Urinary bladder (tissue), 4 donors: ENCODE data around the gene NETO2. TPM values are rescaled to one million over a fixed set of nuclear protein-coding genes. Genes with fewer than 3 reads are reported as not detected.
"Not testable (repeated sequence)": the region's sequence is repeated elsewhere in the genome, so short reads cannot be mapped to it uniquely, and the experiment has no call there.

ENCODE experiments used
- DNase-seq: peaks from one replicate; pipeline ENCODE4 v3.0.0-alpha.2; 2015; ENCODE audit errors: extremely low spot score
- H3K27ac ChIP-seq: one replicate; pipeline ENCODE4 v1.5.1; 2013; ENCODE audit warnings: low read depth, mild to moderate bottlenecking, moderate library complexity
- H3K36me3 ChIP-seq: one replicate; pipeline ENCODE4 v1.6.1; 2013; ENCODE audit warnings: mild to moderate bottlenecking, moderate library complexity; ENCODE audit not compliant: insufficient read depth
- H3K4me1 ChIP-seq: one replicate; pipeline ENCODE4 v1.6.1; 2013; ENCODE audit warnings: mild to moderate bottlenecking, moderate library complexity; ENCODE audit not compliant: insufficient read depth
- H3K4me3 ChIP-seq: one replicate; pipeline ENCODE4 v1.5.1; 2013; ENCODE audit warnings: low read depth, low read length
- WGBS: extraction: QIAGEN DNeasy Blood & Tissue Kit; methylation state at CpG from one replicate; pipeline ENCODE4 v1.1.7; 2013; 5-methylcytosine and 5-hydroxymethylcytosine counted together
- polyA plus RNA-seq: library from polyadenylated mRNA; stranded (reverse); fragments of 200-250 nt; gene quantifications from one replicate; pipeline ENCODE4 v1.2.3, GENCODE V29; 2013
- total RNA-seq: library from RNA; depleted of rRNA; stranded (reverse); fragments of >200 nt; gene quantifications from one replicate; pipeline ENCODE4 v1.2.3, GENCODE V29; 2014
- donor health status: healthy with polysubstance abuse.
- donor health status: healthy.

Gene NETO2
- 17.9 TPM for total RNA-seq
- polyA plus RNA-seq = 2.2 TPM

DNA sequence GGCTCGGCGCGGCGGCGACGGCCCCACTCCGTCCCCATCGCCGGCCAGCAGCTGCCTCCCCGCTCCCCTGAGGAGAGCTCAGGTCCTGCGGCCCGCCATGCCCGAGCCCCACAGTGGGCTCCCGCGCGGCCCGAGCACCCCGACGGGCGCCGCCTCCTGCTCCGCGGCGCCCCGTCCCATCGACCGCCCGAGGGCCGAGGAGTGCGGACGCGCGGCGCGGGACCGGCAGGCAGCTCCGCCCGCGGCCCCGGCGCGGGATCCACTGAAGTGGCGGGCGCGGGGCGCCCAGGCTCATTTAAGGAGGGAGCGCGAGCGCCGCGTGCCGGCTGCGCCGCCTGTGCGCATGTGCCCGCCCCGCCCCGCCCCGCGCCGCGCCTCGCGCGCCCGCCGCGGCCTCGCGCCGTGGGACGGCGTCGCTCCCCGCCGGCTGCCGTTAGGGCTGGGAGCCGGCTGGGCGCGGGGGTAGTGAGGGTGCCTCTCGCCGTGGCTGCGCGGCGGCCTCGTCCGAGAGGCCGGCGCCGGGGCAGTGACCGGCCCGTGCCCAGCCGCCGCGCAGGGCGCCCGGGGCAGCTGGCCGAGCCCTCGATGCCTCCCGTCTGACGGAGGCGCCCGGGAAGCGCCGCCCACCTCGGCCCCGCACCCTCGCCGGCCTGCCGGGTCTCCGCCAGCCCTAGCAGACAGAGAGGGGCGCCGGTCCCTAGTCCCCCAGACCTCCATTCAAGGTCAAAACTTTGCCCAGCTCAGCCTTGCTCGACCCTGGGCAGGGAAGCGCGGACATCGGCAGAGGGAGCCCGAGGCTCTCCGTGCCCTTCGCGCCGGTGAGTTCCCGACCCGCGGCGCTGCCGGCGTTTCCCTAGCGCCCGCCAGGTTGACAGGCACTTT lies at the start of gene NETO2:
NETO2 (minus strand) TSS at position 269 of the 882 bp plus-strand sequence. CDS start 333 bp downstream, outside the sequence.
- H3K36me3 ChIP-seq = no peaks in the 10 kb centered on the region
- no peak for DNase-seq
- no peaks in the 10 kb centered on the region for H3K4me1 ChIP-seq
- H3K27ac ChIP-seq = no peak within 1 kb of the TSS
- under 1% methylated on average over 130 of the region's 130 CpGs for WGBS
- H3K4me3 ChIP-seq = peak within 1 kb of the TSS; percentile 54

DNA sequence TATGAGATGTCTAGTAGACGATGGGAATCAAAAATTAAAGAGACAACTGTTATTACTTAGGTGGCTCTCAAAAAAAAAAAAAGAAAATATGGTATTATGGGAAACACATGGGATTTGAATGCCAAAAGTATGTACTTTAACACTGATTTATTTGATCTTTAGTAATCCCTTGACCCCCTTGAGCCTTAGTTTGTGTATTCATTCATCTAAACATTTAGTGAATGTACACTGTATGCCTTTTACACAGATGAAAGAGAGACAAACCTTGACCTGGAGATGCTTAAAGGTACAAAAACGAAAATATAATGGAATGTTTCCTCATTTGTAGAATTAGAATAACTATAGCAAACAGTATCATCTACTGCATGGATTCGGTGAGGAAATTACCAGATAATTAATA lies 38.6 kb upstream of the NETO2 start:
- Histone ChIP-seq H3K27ac (no peak overlapping the region), H3K4me1 (no peaks in the 10 kb centered on the region), H3K4me3 (no peak overlapping the region), H3K36me3 (no peaks in the 10 kb centered on the region)
- WGBS = 87% methylated on average over 3 of the region's 3 CpGs
- no peak for DNase-seq

DNA sequence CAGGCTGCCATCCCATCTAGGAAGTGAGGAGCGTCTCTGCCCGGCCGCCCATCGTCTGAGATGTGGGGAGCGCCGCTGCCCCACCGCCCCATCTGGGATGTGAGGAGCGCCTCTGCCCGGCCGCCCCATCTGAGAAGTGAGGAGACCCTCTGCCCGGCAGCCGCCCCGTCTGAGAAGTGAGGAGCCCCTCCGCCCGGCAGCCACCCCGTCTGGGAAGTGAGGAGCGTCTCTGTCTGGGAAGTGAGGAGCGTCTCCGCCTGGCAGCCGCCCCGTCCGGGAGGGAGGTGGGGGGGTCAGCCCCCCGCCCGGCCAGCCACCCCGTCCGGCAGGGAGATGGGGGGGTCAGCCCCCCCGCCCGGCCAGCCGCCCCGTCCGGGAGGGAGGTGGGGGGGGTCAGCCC lies 37.3 kb upstream of the NETO2 start:
- not testable (repeated sequence) for H3K27ac ChIP-seq, H3K4me1 ChIP-seq, H3K36me3 ChIP-seq, H3K4me3 ChIP-seq, DNase-seq
- whole genome bisulfite sequencing = 97% methylated on average over 30 of the region's 31 CpGs

GRCh38 chr16:47180073-47180472 lies 36.3 kb upstream of the NETO2 start:
- WGBS = 92% methylated on average over 8 of the region's 8 CpGs
- Histone ChIP-seq H3K4me3 (no peak overlapping the region), H3K4me1 (no peaks in the 10 kb centered on the region), H3K36me3 (no peaks in the 10 kb centered on the region), H3K27ac (no peak overlapping the region)
- DNase-seq = no peak

DNA sequence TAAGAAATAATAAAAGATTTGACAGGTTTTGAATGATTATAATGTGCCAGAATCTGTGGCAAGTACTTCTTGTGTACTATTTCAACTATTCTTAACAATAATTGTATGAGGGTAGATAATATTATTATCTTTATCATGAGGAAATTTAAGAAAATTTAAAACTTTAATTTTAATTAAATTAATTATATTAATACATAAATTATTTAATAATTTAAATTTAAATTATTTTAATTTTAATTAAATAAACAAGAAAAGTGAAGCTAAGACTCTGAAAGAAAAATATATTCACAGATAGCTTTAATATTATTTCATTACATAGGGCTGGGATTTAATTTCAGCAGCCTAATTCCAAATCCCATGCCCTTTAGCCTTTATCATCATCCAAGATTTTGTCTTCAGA lies 31.4 kb upstream of the NETO2 start:
- H3K4me3 ChIP-seq = no peak overlapping the region
- no peak for DNase-seq
- no peaks in the 10 kb centered on the region for H3K4me1 ChIP-seq
- no peaks in the 10 kb centered on the region for H3K36me3 ChIP-seq
- H3K27ac ChIP-seq = no peak overlapping the region

GRCh38 chr16:47162670-47163420 lies 19.1 kb upstream of the NETO2 start:
- no peaks in the 10 kb centered on the region for H3K4me1 ChIP-seq
- 91% methylated on average over 10 of the region's 10 CpGs for WGBS
- H3K27ac ChIP-seq = no peak overlapping the region
- H3K36me3 ChIP-seq = no peaks in the 10 kb centered on the region
- H3K4me3 ChIP-seq = no peak overlapping the region
- DNase-seq = no peak

DNA sequence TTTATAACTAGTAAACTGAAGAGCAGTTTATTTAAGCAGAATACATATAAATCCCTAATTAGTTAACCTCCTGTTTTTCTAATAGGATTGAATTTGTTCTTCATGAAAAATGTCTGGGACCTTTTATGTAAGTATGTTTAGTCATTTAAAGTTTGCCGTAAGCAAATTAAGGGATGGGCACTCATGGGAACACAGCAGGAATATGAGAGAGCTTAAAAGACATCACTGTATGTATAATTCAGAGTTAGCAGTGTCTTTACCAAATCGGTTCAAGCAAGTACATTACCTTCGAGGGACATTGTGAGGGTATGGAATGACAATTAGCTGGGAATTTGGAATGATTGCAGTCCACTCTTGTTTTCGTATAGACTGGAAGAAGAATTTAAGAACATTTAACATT lies 17.7 kb upstream of the NETO2 start:
- 94% methylated on average over 4 of the region's 4 CpGs for WGBS
- DNase-seq = no peak
- no peak overlapping the region for H3K4me3 ChIP-seq
- H3K27ac ChIP-seq = no peak overlapping the region
- no peaks in the 10 kb centered on the region for H3K36me3 ChIP-seq
- H3K4me1 ChIP-seq = no peaks in the 10 kb centered on the region

- DNase-seq = no peak
- Histone ChIP-seq H3K27ac (no peak overlapping the region), H3K4me3 (no peak overlapping the region), H3K4me1 (no peaks in the 10 kb centered on the region), H3K36me3 (no peaks in the 10 kb centered on the region)
- 91% methylated on average over 3 of the region's 3 CpGs for WGBS
Observed at GRCh38 chr16:47160422-47160821, 16.7 kb upstream of the NETO2 start.

DNA sequence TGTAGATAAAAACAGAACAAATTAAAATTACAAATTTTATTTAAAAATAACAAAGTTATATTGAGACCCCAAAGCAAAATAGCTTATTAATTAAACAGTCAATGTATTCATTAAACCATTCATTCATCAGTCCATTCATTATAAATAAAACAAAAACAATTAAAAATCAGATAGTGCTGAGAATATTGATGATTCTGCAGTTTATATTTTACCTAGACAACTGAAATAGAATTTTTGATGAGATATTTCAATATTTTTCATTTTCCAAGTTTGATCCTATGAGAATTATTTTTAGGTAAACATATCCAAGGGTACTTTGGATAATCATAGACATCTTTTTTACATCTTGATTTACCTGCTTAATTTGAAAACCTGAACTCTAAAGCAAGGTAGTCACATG lies 15.2 kb upstream of the NETO2 start:
- DNase-seq = no peak
- no peak overlapping the region for H3K4me3 ChIP-seq
- no peaks in the 10 kb centered on the region for H3K36me3 ChIP-seq
- no peak overlapping the region for H3K27ac ChIP-seq
- no peaks in the 10 kb centered on the region for H3K4me1 ChIP-seq

DNA sequence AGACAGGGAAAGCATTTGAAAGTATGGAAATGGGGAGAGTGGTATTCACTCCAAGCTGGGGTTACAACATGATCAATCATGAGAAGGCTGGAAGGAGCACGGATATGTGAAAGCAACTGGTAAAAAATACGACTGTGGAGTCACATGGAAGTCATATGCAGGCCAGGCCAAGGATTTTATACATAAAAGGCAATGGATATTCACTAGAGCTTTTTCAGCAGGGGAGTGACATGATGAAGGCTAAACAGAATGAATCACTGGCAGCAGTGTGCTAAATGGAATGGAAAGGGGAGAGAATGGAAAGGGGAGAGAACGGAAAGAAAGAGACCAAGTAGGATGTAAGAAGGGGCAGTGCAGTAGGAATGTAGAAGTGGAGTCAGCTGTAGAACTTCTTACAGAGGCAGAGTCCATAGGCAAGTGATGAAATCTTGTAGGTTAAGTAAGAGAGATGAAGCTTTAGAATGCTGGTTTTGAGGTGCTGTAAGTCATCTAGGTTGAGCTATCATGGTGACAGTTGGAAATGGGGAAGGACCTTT lies 13.0 kb upstream of the NETO2 start:
- WGBS = 94% methylated on average over 3 of the region's 3 CpGs
- H3K36me3 ChIP-seq = peaks cover 1% of the 10 kb centered on the region
- H3K4me3 ChIP-seq = no peak overlapping the region
- no peak for DNase-seq
- H3K27ac ChIP-seq = no peak overlapping the region
- no peaks in the 10 kb centered on the region for H3K4me1 ChIP-seq

GRCh38 chr16:47152501-47152900 lies 8.8 kb upstream of the NETO2 start:
- not testable (repeated sequence) for H3K27ac ChIP-seq, H3K4me3 ChIP-seq, DNase-seq, H3K4me1 ChIP-seq, H3K36me3 ChIP-seq
- 99% methylated on average over 9 of the region's 9 CpGs for WGBS

- 97% methylated on average over 3 of the region's 3 CpGs for WGBS
- DNase-seq = no peak
- Histone ChIP-seq H3K4me3 (no peak overlapping the region), H3K4me1 (no peaks in the 10 kb centered on the region), H3K27ac (no peak overlapping the region), H3K36me3 (peaks cover 1% of the 10 kb centered on the region)
Observed at GRCh38 chr16:47150067-47150466, 6.3 kb upstream of the NETO2 start.

GRCh38 chr16:47144559-47144877 lies 773 bp upstream of the NETO2 start:
- H3K36me3 ChIP-seq = no peaks in the 10 kb centered on the region
- WGBS = 15% methylated on average over 10 of the region's 10 CpGs
- H3K4me1 ChIP-seq = no peaks in the 10 kb centered on the region
- H3K4me3 ChIP-seq = peak overlapping the region; percentile 54
- no peak overlapping the region for H3K27ac ChIP-seq
- no peak for DNase-seq
